ENCODE results near the gene TRHDE.

Gene TRHDE

DNA sequence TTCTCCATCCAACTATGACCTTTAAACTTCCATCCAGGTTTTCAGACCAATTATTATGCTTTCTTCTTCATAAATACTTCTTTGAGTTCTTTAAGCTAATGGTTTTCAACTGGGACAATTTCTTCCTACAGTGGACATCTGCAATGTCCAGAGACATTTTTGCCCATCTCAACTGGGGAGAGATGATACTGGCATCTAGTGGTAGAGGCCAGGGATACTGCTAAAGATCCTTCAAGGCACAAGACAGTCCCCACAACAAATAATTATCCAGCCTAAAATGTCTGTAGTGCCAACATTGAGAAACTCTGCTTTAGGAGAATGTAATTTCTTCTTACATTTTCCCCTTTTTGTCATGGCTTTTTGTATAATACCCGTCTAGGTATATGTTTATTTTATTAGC lies 10.6 kb downstream of the TRHDE start:
- Histone ChIP-seq H3K4me1 (ENCODE audit: low read depth, poor library complexity, severe bottlenecking) (no peaks in the 10 kb centered on the region), H3K27me3 (ENCODE audit: insufficient read depth, low read depth) (no peaks in the 10 kb centered on the region), H4K20me1 (ENCODE audit: insufficient read depth) (no peaks in the 10 kb centered on the region), H3K79me2 (ENCODE audit: insufficient read depth, low read depth) (no peaks in the 10 kb centered on the region), H3K4me2 (no peak overlapping the region), H3K4me3 (IDR thresholded peaks at IDR 0.05; ENCODE audit: insufficient read depth, low read depth, low read length) (no peak overlapping the region), H2AFZ (ENCODE audit: low read depth) (no peak overlapping the region), H3K36me3 (ENCODE audit: insufficient read depth) (no peaks in the 10 kb centered on the region), H3K27ac (no peak overlapping the region), H3K9ac (no peak overlapping the region)
- TF ChIP-seq, protein P1, sequence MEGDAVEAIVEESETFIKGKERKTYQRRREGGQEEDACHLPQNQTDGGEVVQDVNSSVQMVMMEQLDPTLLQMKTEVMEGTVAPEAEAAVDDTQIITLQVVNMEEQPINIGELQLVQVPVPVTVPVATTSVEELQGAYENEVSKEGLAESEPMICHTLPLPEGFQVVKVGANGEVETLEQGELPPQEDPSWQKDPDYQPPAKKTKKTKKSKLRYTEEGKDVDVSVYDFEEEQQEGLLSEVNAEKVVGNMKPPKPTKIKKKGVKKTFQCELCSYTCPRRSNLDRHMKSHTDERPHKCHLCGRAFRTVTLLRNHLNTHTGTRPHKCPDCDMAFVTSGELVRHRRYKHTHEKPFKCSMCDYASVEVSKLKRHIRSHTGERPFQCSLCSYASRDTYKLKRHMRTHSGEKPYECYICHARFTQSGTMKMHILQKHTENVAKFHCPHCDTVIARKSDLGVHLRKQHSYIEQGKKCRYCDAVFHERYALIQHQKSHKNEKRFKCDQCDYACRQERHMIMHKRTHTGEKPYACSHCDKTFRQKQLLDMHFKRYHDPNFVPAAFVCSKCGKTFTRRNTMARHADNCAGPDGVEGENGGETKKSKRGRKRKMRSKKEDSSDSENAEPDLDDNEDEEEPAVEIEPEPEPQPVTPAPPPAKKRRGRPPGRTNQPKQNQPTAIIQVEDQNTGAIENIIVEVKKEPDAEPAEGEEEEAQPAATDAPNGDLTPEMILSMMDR (conservative IDR thresholded peaks at IDR 0.05; ENCODE audit: low read depth, low read length), result no peak

DNA sequence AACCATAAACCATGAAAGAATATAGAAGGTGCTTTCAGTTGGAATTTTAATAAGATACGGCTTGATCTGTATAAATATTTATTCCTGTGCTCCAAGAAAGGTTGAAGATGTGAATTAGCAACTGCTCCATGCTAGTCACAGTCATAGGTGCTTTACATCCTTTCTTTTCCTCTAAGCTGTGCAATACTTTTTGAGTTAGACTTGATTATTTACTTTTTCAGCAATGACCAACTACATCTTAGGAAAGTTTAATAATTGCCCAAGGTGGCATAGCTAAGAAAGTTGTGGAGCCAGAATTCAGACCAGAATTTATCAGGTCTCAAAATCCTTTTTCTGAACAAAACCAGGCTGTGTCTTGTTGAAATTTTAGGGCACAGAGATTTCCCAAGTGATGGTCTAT lies 13.7 kb downstream of the TRHDE start:
- H2AFZ ChIP-seq (ENCODE audit: low read depth), result no peak overlapping the region
- TF ChIP-seq, protein P1 (conservative IDR thresholded peaks at IDR 0.05; ENCODE audit: low read depth, low read length), result no peak
- no peaks in the 10 kb centered on the region for H4K20me1 ChIP-seq (ENCODE audit: insufficient read depth)
- H3K27ac ChIP-seq, result no peak overlapping the region
- H3K36me3 ChIP-seq (ENCODE audit: insufficient read depth), result no peaks in the 10 kb centered on the region
- H3K9ac ChIP-seq, result no peak overlapping the region
- H3K4me1 ChIP-seq (ENCODE audit: low read depth, poor library complexity, severe bottlenecking), result no peaks in the 10 kb centered on the region
- no peaks in the 10 kb centered on the region for H3K79me2 ChIP-seq (ENCODE audit: insufficient read depth, low read depth)
- H3K4me3 ChIP-seq (IDR thresholded peaks at IDR 0.05; ENCODE audit: insufficient read depth, low read depth, low read length), result no peak overlapping the region
- no peaks in the 10 kb centered on the region for H3K27me3 ChIP-seq (ENCODE audit: insufficient read depth, low read depth)
- no peak overlapping the region for H3K4me2 ChIP-seq

DNA sequence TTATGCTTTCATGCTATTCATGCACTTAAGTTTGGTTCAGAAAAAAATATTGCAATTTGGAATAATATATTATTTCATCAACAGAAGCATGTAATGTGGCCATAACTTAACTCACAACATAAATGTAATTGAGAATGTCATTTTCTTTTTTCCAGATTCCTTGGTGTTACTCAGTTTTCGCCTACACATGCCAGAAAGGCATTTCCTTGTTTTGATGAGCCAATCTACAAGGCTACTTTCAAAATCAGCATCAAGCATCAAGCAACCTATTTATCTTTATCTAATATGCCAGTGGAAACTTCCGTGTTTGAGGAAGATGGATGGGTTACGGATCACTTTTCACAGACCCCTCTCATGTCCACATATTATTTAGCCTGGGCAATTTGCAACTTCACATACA lies 14.4 kb downstream of the TRHDE start:
- TF ChIP-seq, protein P1 (conservative IDR thresholded peaks at IDR 0.05; ENCODE audit: low read depth, low read length), result no peak
- Histone ChIP-seq H3K79me2 (ENCODE audit: insufficient read depth, low read depth) (no peaks in the 10 kb centered on the region), H3K27ac (no peak overlapping the region), H3K4me2 (no peak overlapping the region), H3K27me3 (ENCODE audit: insufficient read depth, low read depth) (no peaks in the 10 kb centered on the region), H3K9ac (no peak overlapping the region), H3K4me1 (ENCODE audit: low read depth, poor library complexity, severe bottlenecking) (no peaks in the 10 kb centered on the region), H4K20me1 (ENCODE audit: insufficient read depth) (no peaks in the 10 kb centered on the region), H2AFZ (ENCODE audit: low read depth) (no peak overlapping the region), H3K36me3 (ENCODE audit: insufficient read depth) (no peaks in the 10 kb centered on the region), H3K4me3 (IDR thresholded peaks at IDR 0.05; ENCODE audit: insufficient read depth, low read depth, low read length) (no peak overlapping the region)

DNA sequence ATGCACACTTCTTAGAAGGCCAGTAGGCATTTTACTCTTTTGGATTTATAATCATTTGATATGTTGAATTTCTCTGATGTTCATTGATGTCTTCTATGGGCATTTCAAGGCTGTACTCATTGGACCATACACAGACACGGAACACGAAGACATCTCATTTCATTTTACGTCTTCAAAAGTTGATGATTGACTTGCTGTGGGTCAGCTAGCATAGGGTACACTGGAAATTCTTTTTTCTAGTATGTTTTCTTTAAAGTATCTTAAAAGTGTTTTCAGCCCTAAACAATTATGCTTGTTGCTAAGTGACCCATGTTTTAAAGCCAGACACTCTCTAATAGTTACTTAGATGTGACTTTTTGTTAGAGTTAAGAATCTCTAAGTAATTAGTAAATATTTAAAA lies 16.3 kb downstream of the TRHDE start:
- Histone ChIP-seq H3K4me2 (no peak overlapping the region), H3K4me3 (IDR thresholded peaks at IDR 0.05; ENCODE audit: insufficient read depth, low read depth, low read length) (no peak overlapping the region), H3K27me3 (ENCODE audit: insufficient read depth, low read depth) (no peaks in the 10 kb centered on the region), H3K79me2 (ENCODE audit: insufficient read depth, low read depth) (no peaks in the 10 kb centered on the region), H3K36me3 (ENCODE audit: insufficient read depth) (no peaks in the 10 kb centered on the region), H2AFZ (ENCODE audit: low read depth) (no peak overlapping the region), H3K4me1 (ENCODE audit: low read depth, poor library complexity, severe bottlenecking) (no peaks in the 10 kb centered on the region), H3K27ac (no peak overlapping the region), H3K9ac (no peak overlapping the region), H4K20me1 (ENCODE audit: insufficient read depth) (no peaks in the 10 kb centered on the region)
- TF ChIP-seq, protein P1 (conservative IDR thresholded peaks at IDR 0.05; ENCODE audit: low read depth, low read length), result no peak

DNA sequence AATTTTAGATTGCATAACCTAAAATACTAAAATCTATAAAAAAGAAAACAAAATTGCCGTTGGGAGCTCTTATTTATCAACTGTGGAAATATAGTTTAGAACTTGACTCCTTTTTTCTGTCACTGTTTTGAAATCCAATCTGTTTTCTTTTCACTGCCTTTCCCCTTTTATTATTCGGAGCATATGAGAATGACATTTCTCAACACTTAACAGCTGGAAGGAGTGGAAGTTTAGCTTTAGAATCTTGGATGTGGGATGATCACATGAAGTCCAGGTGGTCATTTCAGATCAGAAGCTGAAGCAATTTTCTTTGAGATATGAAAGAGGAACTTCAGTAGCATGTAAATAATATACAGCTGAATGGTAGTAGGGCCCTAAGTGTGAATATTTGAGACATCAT lies 16.7 kb downstream of the TRHDE start:
- Histone ChIP-seq H3K9ac (no peak overlapping the region), H4K20me1 (ENCODE audit: insufficient read depth) (no peaks in the 10 kb centered on the region), H3K79me2 (ENCODE audit: insufficient read depth, low read depth) (no peaks in the 10 kb centered on the region), H3K4me1 (ENCODE audit: low read depth, poor library complexity, severe bottlenecking) (no peaks in the 10 kb centered on the region), H3K4me2 (no peak overlapping the region), H2AFZ (ENCODE audit: low read depth) (no peak overlapping the region), H3K27ac (no peak overlapping the region), H3K27me3 (ENCODE audit: insufficient read depth, low read depth) (no peaks in the 10 kb centered on the region), H3K4me3 (IDR thresholded peaks at IDR 0.05; ENCODE audit: insufficient read depth, low read depth, low read length) (no peak overlapping the region), H3K36me3 (ENCODE audit: insufficient read depth) (no peaks in the 10 kb centered on the region)
- TF ChIP-seq, protein P1 (conservative IDR thresholded peaks at IDR 0.05; ENCODE audit: low read depth, low read length), result no peak
